H1 (cell line): ENCODE results near the gene SOCS3. TPM values are rescaled to one million over a fixed set of nuclear protein-coding genes. Genes with fewer than 3 reads are reported as not detected.

Source experiments
- CTCF ChIA-PET: fragments of 300-600 bp; sonication (Branson Sonifier 250); formaldehyde crosslinking; loops from one replicate; lab custom pipeline; 2021; ENCODE audit not compliant: partially characterized antibody; lab: Charles Lee
- POLR2A ChIA-PET: fragments of 300-600 bp; sonication (Branson Sonifier 250); formaldehyde crosslinking; loops from one replicate; lab custom pipeline; 2021; ENCODE audit warnings: inconsistent platforms; ENCODE audit not compliant: partially characterized antibody; lab: Charles Lee
- DNase-seq, 2 experiments: peaks; one replicate each; pipeline versions ENCODE4 v3.0.0 to v3.0.0-alpha.2; 2010 to 2022; ENCODE audit warnings: low spot score in 2 of 2, low read depth in 1 of 2, mixed read lengths in 1 of 2
- FAIRE-seq: peaks from 2 replicates; lab custom pipeline; 2011; peaks lifted over from hg19 to GRCh38; lab: Jason Lieb, UNC
- H2AFZ ChIP-seq: 2 replicates; pipeline ENCODE4 v1.8.1; 2012; ENCODE audit warnings: low read length, inconsistent platforms
- H2AK5ac ChIP-seq: 2 replicates; pipeline ENCODE4 v1.6.1; 2013; ENCODE audit warnings: low read depth, low read length
- H2BK120ac ChIP-seq: replicated peaks from 2 replicates; pipeline ENCODE3; 2013; ENCODE audit warnings: low read depth, low read length, inconsistent platforms
- H2BK12ac ChIP-seq: 2 replicates; pipeline ENCODE4 v1.6.1; 2013; ENCODE audit warnings: low read depth, low read length
- H2BK15ac ChIP-seq: 2 replicates; pipeline ENCODE4 v1.6.1; 2013; ENCODE audit warnings: low read length
- H2BK20ac ChIP-seq: 2 replicates; pipeline ENCODE4 v1.6.1; 2013; ENCODE audit warnings: low read length
- H2BK5ac ChIP-seq: 2 replicates; pipeline ENCODE4 v1.6.1; 2013; ENCODE audit warnings: low read depth, low read length
- H3K14ac ChIP-seq: 2 replicates; pipeline ENCODE4 v1.6.1; 2013; ENCODE audit warnings: inconsistent platforms; ENCODE audit not compliant: insufficient read length
- H3K18ac ChIP-seq: 2 replicates; pipeline ENCODE4 v1.6.1; 2013; ENCODE audit warnings: low read length; ENCODE audit errors: extremely low read depth
- H3K23ac ChIP-seq: 2 replicates; pipeline ENCODE4 v1.6.1; 2013; ENCODE audit warnings: inconsistent platforms; ENCODE audit not compliant: insufficient read length
- H3K23me2 ChIP-seq: 2 replicates; pipeline ENCODE4 v1.6.1; 2013; ENCODE audit warnings: low read depth, low read length
- H3K27ac ChIP-seq: 2 replicates; pipeline ENCODE4 v1.6.1; 2011; ENCODE audit warnings: low read depth, low read length, inconsistent platforms
- H3K27me3 ChIP-seq, 4 experiments: replicated peaks in 1 of 4; 1 replicate in 1 of 4; 2 replicates in 3 of 4; pipeline versions ENCODE4 v1.6.1 to v1.8.1; 2011 to 2013; ENCODE audit warnings: low read length in 3 of 4, mild to moderate bottlenecking in 3 of 4, inconsistent platforms in 2 of 4, mixed read lengths in 2 of 4, moderate library complexity in 1 of 4; ENCODE audit not compliant: control insufficient read depth in 3 of 4, insufficient read depth in 3 of 4; ENCODE audit errors: extremely low read depth in 1 of 4
- H3K36me3 ChIP-seq, 4 experiments: 2 replicates each; pipeline versions ENCODE4 v1.6.1 to v1.8.1; 2011 to 2013; ENCODE audit warnings: mild to moderate bottlenecking in 4 of 4, low read length in 3 of 4, moderate library complexity in 2 of 4, control low read depth in 1 of 4, inconsistent platforms in 1 of 4; ENCODE audit not compliant: insufficient read depth in 4 of 4, control insufficient read depth in 2 of 4
- H3K4ac ChIP-seq: replicated peaks from 2 replicates; pipeline ENCODE3; 2013; ENCODE audit warnings: low read length, low read depth, mixed read lengths, inconsistent platforms; ENCODE audit not compliant: insufficient read length
- H3K4me1 ChIP-seq, 4 experiments: replicated peaks in 1 of 4; 1 replicate in 1 of 4; 2 replicates in 3 of 4; pipeline versions ENCODE4 v1.6.1 to v1.8.1; 2011 to 2013; ENCODE audit warnings: low read length in 3 of 4, inconsistent platforms in 2 of 4, mixed read lengths in 1 of 4; ENCODE audit not compliant: insufficient read depth in 4 of 4, control insufficient read depth in 3 of 4
- H3K4me2 ChIP-seq, 2 experiments: 2 replicates each; pipeline versions ENCODE4 v1.6.1 to v1.8.1; 2011 to 2013; ENCODE audit warnings: low read depth in 2 of 2, low read length in 2 of 2, control low read depth in 1 of 2, inconsistent platforms in 1 of 2, mild to moderate bottlenecking in 1 of 2; ENCODE audit not compliant: insufficient read depth in 1 of 2
- H3K4me3 ChIP-seq, 4 experiments: fragments of 200-600, 300-600 bp in 1 of 4; sonication (generic), shearing (Covaris generic), sonication (Bioruptor Twin) in 1 of 4; 2 replicates each; pipeline versions ENCODE4 v1.5.1 to v1.8.1; 2011 to 2016; ENCODE audit warnings: low read length in 4 of 4, low read depth in 3 of 4, control low read depth in 2 of 4, inconsistent platforms in 2 of 4, mild to moderate bottlenecking in 2 of 4, mixed read lengths in 1 of 4, moderate library complexity in 1 of 4; ENCODE audit not compliant: insufficient read depth in 2 of 4; ENCODE audit errors: extremely low read depth in 1 of 4
- H3K56ac ChIP-seq: replicated peaks from 2 replicates; pipeline ENCODE3; 2013; ENCODE audit warnings: low read depth, mild to moderate bottlenecking, mixed read lengths, low read length, inconsistent platforms; ENCODE audit not compliant: insufficient read length
- H3K79me1 ChIP-seq: 2 replicates; pipeline ENCODE4 v1.6.1; 2013; ENCODE audit warnings: low read depth, low read length, control low read depth
- H3K79me2 ChIP-seq, 2 experiments: 2 replicates each; pipeline versions ENCODE4 v1.6.1 to v1.8.1; 2012 to 2013; ENCODE audit warnings: low read length in 2 of 2, mild to moderate bottlenecking in 2 of 2, inconsistent platforms in 1 of 2; ENCODE audit not compliant: insufficient read depth in 2 of 2, control insufficient read depth in 1 of 2
- H3K9ac ChIP-seq, 4 experiments: replicated peaks in 1 of 4; 1 replicate in 1 of 4; 2 replicates in 3 of 4; pipeline versions ENCODE4 v1.6.1 to v1.8.1; 2011 to 2013; ENCODE audit warnings: low read depth in 3 of 4, low read length in 3 of 4, control low read depth in 2 of 4, mild to moderate bottlenecking in 2 of 4, moderate library complexity in 2 of 4, inconsistent platforms in 1 of 4; ENCODE audit errors: extremely low read depth in 1 of 4
- H3K9me3 ChIP-seq, 2 experiments: 2 replicates each; pipeline versions ENCODE4 v1.6.1 to v1.8.1; 2012 to 2013; ENCODE audit warnings: mild to moderate bottlenecking in 2 of 2, moderate library complexity in 2 of 2, control low read depth in 1 of 2, inconsistent platforms in 1 of 2, low read depth in 1 of 2, low read length in 1 of 2, mixed read lengths in 1 of 2; ENCODE audit not compliant: insufficient read depth in 2 of 2
- H4K20me1 ChIP-seq, 2 experiments: replicated peaks in 1 of 2; 2 replicates each; pipeline versions ENCODE3 to v1.8.1; 2011 to 2013; ENCODE audit warnings: inconsistent platforms in 2 of 2, low read length in 2 of 2, mild to moderate bottlenecking in 1 of 2; ENCODE audit not compliant: insufficient read depth in 2 of 2, control insufficient read depth in 1 of 2
- H4K5ac ChIP-seq: 2 replicates; pipeline ENCODE4 v1.6.1; 2013; ENCODE audit warnings: low read length, low read depth, mixed read lengths, inconsistent platforms; ENCODE audit not compliant: insufficient read length
- H4K8ac ChIP-seq: 2 replicates; pipeline ENCODE4 v1.8.0; 2013; ENCODE audit warnings: mild to moderate bottlenecking, moderate library complexity, low read length, inconsistent platforms; ENCODE audit not compliant: insufficient read depth; ENCODE audit errors: extremely low read depth
- H4K91ac ChIP-seq: replicated peaks from 2 replicates; pipeline ENCODE3; 2013; ENCODE audit warnings: low read length, mixed read lengths, inconsistent platforms; ENCODE audit not compliant: insufficient read length
- CBX5 ChIP-seq: fragments of 300-800, 300-1000 bp; sonication (generic); IDR thresholded peaks from 2 replicates; pipeline ENCODE4 v1.7.1; 2016; ENCODE audit warnings: antibody characterized with exemption, low read length, low read depth
- CBX8 ChIP-seq: fragments of 300-800, 300-1000 bp; sonication (generic); IDR thresholded peaks from 2 replicates; pipeline ENCODE4 v1.7.1; 2016; ENCODE audit warnings: low read depth, low read length, borderline replicate concordance
- CEBPB ChIP-seq: IDR thresholded peaks from 2 replicates; pipeline ENCODE4 v1.6.1; 2012; ENCODE audit warnings: low read depth, low read length
- CHD2 ChIP-seq: IDR thresholded peaks from 2 replicates; pipeline ENCODE4 v1.6.1; 2012; ENCODE audit warnings: low read length, improper control_type of control experiment
- E2F6 ChIP-seq: IDR thresholded peaks from 2 replicates; pipeline ENCODE4 v1.6.1; 2012; ENCODE audit warnings: inconsistent platforms
- JUN ChIP-seq: IDR thresholded peaks from 2 replicates; pipeline ENCODE4 v1.6.1; 2011; ENCODE audit warnings: low read depth, mild to moderate bottlenecking, improper control_type of control experiment, low read length
- KDM4A ChIP-seq: IDR thresholded peaks from one replicate; pipeline ENCODE4 v1.7.1; 2012; ENCODE audit warnings: low read depth, mild to moderate bottlenecking, moderate library complexity, low read length, inconsistent platforms; ENCODE audit not compliant: severe bottlenecking
- MAX ChIP-seq: IDR thresholded peaks from 2 replicates; pipeline ENCODE4 v1.6.1; 2012; ENCODE audit warnings: inconsistent platforms
- POLR2A ChIP-seq, 2 experiments: IDR thresholded peaks; 1 replicate in 1 of 2; 2 replicates in 1 of 2; pipeline ENCODE4 v1.6.1; 2011; ENCODE audit warnings: low read depth in 2 of 2, low read length in 2 of 2, mild to moderate bottlenecking in 2 of 2; ENCODE audit errors: control extremely low read depth in 1 of 2
- POU5F1 ChIP-seq: IDR thresholded peaks from 2 replicates; pipeline ENCODE4 v1.6.1; 2011; ENCODE audit warnings: low read depth, mild to moderate bottlenecking, low read length, moderate library complexity
- RNF2 ChIP-seq: fragments of 200-900, 300-1000 bp; sonication (generic); IDR thresholded peaks from 2 replicates; pipeline ENCODE4 v1.7.1; 2016; ENCODE audit warnings: borderline replicate concordance, low read depth, mild to moderate bottlenecking, antibody characterized with exemption, low read length; ENCODE audit not compliant: poor library complexity, severe bottlenecking; ENCODE audit errors: missing control alignments
- SP2 ChIP-seq: IDR thresholded peaks from 2 replicates; pipeline ENCODE4 v1.6.1; 2012; ENCODE audit warnings: mild to moderate bottlenecking, low read length, inconsistent platforms
- TBP ChIP-seq: IDR thresholded peaks from 2 replicates; pipeline ENCODE4 v1.6.1; 2011; ENCODE audit warnings: low read depth, low read length, improper control_type of control experiment
- TCF12 ChIP-seq: IDR thresholded peaks from 2 replicates; pipeline ENCODE4 v1.6.1; 2011; ENCODE audit warnings: low read depth, mild to moderate bottlenecking, low read length
- WGBS, 2 experiments: shearing (Covaris generic) in 1 of 2; methylation state at CpG; one replicate each; pipeline versions ENCODE4 v1.1.6 to v1.1.7; 2013 to 2015; ENCODE audit warnings: low lambda C conversion rate in 2 of 2, mixed read lengths in 2 of 2, inconsistent platforms in 1 of 2, low coverage in 1 of 2, missing lambda C conversion rate in 1 of 2; ENCODE audit not compliant: insufficient replicate concordance in 2 of 2, insufficient coverage in 1 of 2, insufficient read length in 1 of 2; ENCODE audit errors: extremely low coverage in 1 of 2, missing lambda C conversion rate in 1 of 2; 5-methylcytosine and 5-hydroxymethylcytosine counted together
- polyA plus RNA-seq, 7 experiments: library from polyadenylated mRNA; depleted of rRNA in 3 of 7; stranded (reverse) in 5 of 7; unstranded in 2 of 7; fragments of >200 nt in 5 of 7; fragments of 200-250 nt in 2 of 7; gene quantifications; 1 replicate in 5 of 7; 2 replicates in 1 of 7; 4 replicates in 1 of 7; pipeline versions ENCODE4 v1.2.1 to v1.2.3, GENCODE V29; 2011 to 2013; ENCODE audit warnings: missing spikeins in 2 of 7, mixed read lengths in 2 of 7
- total RNA-seq: library from RNA; stranded (reverse); fragmentation: NEBNext Ultra II Directional; extraction: Animal tissue kit (Norgen Biotek cat#: 25700); gene quantifications from 2 replicates; pipeline ENCODE4 v1.2.1, GENCODE V29; 2021

SOCS3 gene
- total and polyA plus RNA-seq, 2 of the 8 experiments (the other 6 are each of a cell fraction or from before 2014, with no cell fraction given): 10.1 to 47.9 TPM

- no peak overlapping the region for H2BK120ac ChIP-seq
- H3K4me1 ChIP-seq: peaks cover 2 to 8% (median 4%) of the 10 kb centered on the region in 4 experiments
- H3K9ac ChIP-seq: no peak overlapping the region
- FAIRE-seq (no peak), DNase-seq (no peak)
- H4K8ac ChIP-seq: no peak overlapping the region; the same call in 1 of the 2 replicates
- no peak overlapping the region for H3K27ac ChIP-seq
- peaks cover 22% of the 10 kb centered on the region for H3K79me1 ChIP-seq
- H4K91ac ChIP-seq: no peak overlapping the region
- no peak overlapping the region for H3K56ac ChIP-seq
- H2BK20ac ChIP-seq: no peak overlapping the region
- no peak overlapping the region for H2BK15ac ChIP-seq
- CTCF ChIA-PET: interaction anchor here (0.5 to 4.0 kb wide), 15 partner anchors 9 to 1544 kb away, joined by 3 to 45 read pairs (median 4); no protein-coding TSS in a partner anchor
- no peak overlapping the region for H2AK5ac ChIP-seq
- no peak overlapping the region for H3K4ac ChIP-seq
- no peak overlapping the region for H3K18ac ChIP-seq
- no peak overlapping the region for H4K5ac ChIP-seq
- TF ChIP-seq CBX5: no peak
- no peak for TF ChIP-seq JUN
- no peak for TF ChIP-seq TBP
- TF ChIP-seq POU5F1: no peak
- TF ChIP-seq KDM4A: no peak
- TF ChIP-seq MAX: no peak
- TF ChIP-seq CBX8: no peak
- no peak for TF ChIP-seq CEBPB
- no peak for TF ChIP-seq POLR2A (IDR thresholded peaks at IDR 0.05; ENCODE audit: control extremely low read depth in 1 of 2, low read depth in 2 of 2, low read length in 2 of 2)
- no peak for TF ChIP-seq CHD2
- TF ChIP-seq TCF12: no peak
- TF ChIP-seq RNF2: no peak
- TF ChIP-seq E2F6: no peak
- TF ChIP-seq SP2: no peak
- H2AFZ ChIP-seq: no peak overlapping the region
- H3K4me3 ChIP-seq: no peak overlapping the region
- H3K14ac ChIP-seq: no peak overlapping the region
- peaks cover 11 to 35% of the 10 kb centered on the region in 2 experiments for H4K20me1 ChIP-seq
- H3K27me3 ChIP-seq: no peaks in the 10 kb centered on the region
- WGBS, 2 experiments: 98% methylated on average over 11 of the region's 11 CpGs; no CpG with 5 or more reads in 1 of the 2 experiments
- H3K79me2 ChIP-seq: peaks cover 41 to 93% of the 10 kb centered on the region in 2 experiments
- no peak overlapping the region for H3K4me2 ChIP-seq
- H3K9me3 ChIP-seq: no peaks in the 10 kb centered on the region
- no peak overlapping the region for H3K23ac ChIP-seq
- no peak overlapping the region for H2BK12ac ChIP-seq
- peaks cover 0 to 12% (median 5%) of the 10 kb centered on the region in 4 experiments; a peak in 5 of 8 replicates for H3K36me3 ChIP-seq
- H2BK5ac ChIP-seq: no peak overlapping the region
- POLR2A ChIA-PET: interaction anchor here (1.4 to 1.9 kb wide), 3 partner anchors 13 to 33 kb away, joined by 4 to 7 read pairs (median 5); partner anchors contain the start of gene PGS1
- H3K23me2 ChIP-seq: no peaks in the 10 kb centered on the region; the same call in 1 of the 2 replicates
These were observed 31.2 kb upstream of the SOCS3 start for GRCh38 chr17:78391051-78391431.
